IMR-90 (cell line): ENCODE measurements around the gene NEO1.

Source experiments
- CEBPB ChIP-seq: IDR thresholded peaks from 2 replicates; pipeline ENCODE4 v1.6.1; 2012; ENCODE audit warnings: low read depth, low read length, improper control_type of control experiment
- MAZ ChIP-seq: IDR thresholded peaks from 2 replicates; pipeline ENCODE4 v1.6.1; 2012; ENCODE audit warnings: low read depth, mild to moderate bottlenecking, low read length, improper control_type of control experiment, moderate library complexity, borderline replicate concordance
- NFE2L2 ChIP-seq: fragments of 150-350 bp; IDR thresholded peaks from 2 replicates; pipeline ENCODE4 v1.6.1; 2016; ENCODE audit warnings: low read depth, mild to moderate bottlenecking, low read length
- POLR2A ChIP-seq: IDR thresholded peaks from 2 replicates; pipeline ENCODE4 v1.6.1; 2012; ENCODE audit warnings: mild to moderate bottlenecking, low read depth, low read length
- RFX5 ChIP-seq: IDR thresholded peaks from 2 replicates; pipeline ENCODE4 v1.8.0; 2012; ENCODE audit warnings: low read depth, mild to moderate bottlenecking, low read length, moderate library complexity
- TF ChIP-seq, protein P1 (sequence below): conservative IDR thresholded peaks from 2 replicates; pipeline ENCODE4 v1.5.1; 2012; ENCODE audit warnings: mild to moderate bottlenecking, low read depth, low read length, improper control_type of control experiment

DNA sequence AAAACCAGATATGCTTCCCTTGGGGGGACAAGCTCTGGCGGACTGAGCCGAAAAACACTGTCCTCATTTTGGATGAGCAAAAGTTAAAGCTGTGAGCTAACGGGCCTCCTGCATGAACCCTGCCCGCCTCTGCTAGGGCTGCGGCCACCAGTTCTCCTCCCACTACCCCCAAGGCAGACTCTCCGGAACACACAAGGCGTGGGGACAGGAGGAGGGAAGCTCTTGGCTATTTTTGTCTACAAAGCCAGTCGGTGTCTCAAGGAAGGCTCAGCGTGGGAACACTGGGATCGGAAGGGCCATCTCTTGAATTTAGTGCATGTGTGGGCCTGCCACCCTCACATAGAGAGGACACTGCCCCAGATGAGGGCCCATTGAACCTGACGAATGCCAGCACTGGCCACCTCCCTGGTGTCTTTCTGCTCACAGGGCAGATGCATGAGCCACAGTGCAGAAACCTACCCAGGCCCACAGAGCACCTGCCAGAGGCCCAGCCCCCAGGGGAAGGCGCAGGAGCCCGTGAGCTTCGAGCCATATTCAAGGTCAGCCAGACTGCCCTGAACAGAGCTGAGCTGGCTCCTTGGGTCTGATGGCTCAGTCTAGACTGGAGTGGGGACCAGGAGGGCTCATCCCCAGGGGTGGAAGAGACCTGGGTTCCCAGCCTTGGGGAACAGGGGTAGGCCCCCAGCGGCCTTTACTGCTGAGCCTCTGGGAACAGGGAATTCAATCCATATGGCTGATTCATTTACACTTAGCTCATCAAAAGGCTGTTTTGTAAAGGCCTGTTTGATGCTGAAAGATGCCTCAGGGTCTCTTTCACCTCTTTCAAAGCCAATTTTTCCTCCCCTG is 278.2 kb downstream of the NEO1 start:
- TF ChIP-seq, protein P1, sequence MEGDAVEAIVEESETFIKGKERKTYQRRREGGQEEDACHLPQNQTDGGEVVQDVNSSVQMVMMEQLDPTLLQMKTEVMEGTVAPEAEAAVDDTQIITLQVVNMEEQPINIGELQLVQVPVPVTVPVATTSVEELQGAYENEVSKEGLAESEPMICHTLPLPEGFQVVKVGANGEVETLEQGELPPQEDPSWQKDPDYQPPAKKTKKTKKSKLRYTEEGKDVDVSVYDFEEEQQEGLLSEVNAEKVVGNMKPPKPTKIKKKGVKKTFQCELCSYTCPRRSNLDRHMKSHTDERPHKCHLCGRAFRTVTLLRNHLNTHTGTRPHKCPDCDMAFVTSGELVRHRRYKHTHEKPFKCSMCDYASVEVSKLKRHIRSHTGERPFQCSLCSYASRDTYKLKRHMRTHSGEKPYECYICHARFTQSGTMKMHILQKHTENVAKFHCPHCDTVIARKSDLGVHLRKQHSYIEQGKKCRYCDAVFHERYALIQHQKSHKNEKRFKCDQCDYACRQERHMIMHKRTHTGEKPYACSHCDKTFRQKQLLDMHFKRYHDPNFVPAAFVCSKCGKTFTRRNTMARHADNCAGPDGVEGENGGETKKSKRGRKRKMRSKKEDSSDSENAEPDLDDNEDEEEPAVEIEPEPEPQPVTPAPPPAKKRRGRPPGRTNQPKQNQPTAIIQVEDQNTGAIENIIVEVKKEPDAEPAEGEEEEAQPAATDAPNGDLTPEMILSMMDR, result no peak
- TF ChIP-seq NFE2L2 (no peak), POLR2A (no peak), CEBPB (no peak), MAZ (no peak), RFX5 (no peak)
